Measurements from ENCODE around the gene SMCP. TPM values are rescaled to one million over a fixed set of nuclear protein-coding genes. Genes with fewer than 3 reads are reported as not detected.

Gene SMCP
- polyA plus RNA-seq, 1 experiment = not detected

DNA sequence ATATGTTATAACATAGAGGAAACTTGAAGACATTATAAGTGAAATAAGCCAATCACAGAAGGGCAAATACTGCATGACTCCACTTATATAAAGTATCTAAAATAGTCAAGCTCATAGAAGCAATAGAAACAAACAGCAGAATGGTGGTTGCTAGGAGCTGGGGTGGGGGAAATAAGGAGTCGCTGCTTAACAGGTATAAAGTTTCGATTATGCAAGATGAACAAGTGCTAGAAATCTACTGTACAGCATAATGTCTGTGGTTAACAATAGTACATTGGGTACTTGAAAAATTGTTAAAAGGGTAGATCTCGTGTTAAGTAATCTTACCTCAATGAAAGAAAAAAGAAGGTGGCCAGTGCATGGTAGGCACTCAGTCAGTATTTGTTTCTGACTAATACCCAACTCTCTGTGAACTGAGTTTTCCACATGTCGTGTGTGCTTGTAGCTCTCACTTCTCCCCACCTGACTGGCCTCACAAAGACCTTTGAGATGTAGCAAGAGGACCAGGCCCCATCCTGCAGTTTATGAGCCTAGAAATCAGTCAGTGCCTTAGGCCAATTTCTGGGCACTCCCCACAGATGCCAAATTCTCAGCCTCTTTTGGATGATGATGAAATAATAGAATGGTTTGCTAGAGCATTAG lies 54.2 kb downstream of the SMCP start:
- Histone ChIP-seq H3K27me3 (ENCODE audit: control insufficient read depth, insufficient read depth, low read length) (no peaks in the 10 kb centered on the region; the same call in 1 of the 2 replicates), H3K36me3 (ENCODE audit: control insufficient read depth, insufficient read depth, low read length) (no peaks in the 10 kb centered on the region), H3K4me3 (ENCODE audit: low read depth, low read length) (no peak overlapping the region)
- no peak for DNase-seq (ENCODE audit: low read depth)
- TF ChIP-seq, protein P1, sequence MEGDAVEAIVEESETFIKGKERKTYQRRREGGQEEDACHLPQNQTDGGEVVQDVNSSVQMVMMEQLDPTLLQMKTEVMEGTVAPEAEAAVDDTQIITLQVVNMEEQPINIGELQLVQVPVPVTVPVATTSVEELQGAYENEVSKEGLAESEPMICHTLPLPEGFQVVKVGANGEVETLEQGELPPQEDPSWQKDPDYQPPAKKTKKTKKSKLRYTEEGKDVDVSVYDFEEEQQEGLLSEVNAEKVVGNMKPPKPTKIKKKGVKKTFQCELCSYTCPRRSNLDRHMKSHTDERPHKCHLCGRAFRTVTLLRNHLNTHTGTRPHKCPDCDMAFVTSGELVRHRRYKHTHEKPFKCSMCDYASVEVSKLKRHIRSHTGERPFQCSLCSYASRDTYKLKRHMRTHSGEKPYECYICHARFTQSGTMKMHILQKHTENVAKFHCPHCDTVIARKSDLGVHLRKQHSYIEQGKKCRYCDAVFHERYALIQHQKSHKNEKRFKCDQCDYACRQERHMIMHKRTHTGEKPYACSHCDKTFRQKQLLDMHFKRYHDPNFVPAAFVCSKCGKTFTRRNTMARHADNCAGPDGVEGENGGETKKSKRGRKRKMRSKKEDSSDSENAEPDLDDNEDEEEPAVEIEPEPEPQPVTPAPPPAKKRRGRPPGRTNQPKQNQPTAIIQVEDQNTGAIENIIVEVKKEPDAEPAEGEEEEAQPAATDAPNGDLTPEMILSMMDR (IDR thresholded peaks at IDR 0.05; ENCODE audit: insufficient read depth, low read depth, low read length) = no peak
- CTCF ChIA-PET = interaction anchor here (1.3 to 3.0 kb wide), 2 partner anchors 61 to 63 kb away, joined by 4 to 7 read pairs; no protein-coding TSS in a partner anchor
- POLR2A ChIA-PET = no interaction called here

DNA sequence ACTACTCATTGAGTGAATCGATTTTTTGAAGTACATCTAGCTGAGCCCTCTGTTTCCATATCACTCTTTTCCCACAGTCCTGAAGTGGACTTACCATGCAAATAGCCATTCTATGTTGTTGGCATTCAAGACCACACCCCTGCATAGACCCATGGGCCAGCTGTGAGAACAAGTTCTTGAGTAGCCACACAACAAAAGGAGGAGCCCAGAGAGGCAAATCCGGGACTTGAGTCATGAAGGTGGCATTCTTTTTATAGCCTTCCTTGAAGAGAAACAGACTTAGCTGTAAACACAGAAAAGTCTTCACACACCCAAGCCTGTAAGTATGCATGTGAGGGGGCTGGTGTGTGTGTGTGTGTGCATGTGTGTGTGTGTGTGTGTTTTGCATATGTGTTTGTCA lies 55.1 kb downstream of the SMCP start:
- Histone ChIP-seq H3K27me3 (ENCODE audit: control insufficient read depth, insufficient read depth, low read length) (no peaks in the 10 kb centered on the region; the same call in 1 of the 2 replicates), H3K4me3 (ENCODE audit: low read depth, low read length) (no peak overlapping the region), H3K36me3 (ENCODE audit: control insufficient read depth, insufficient read depth, low read length) (no peaks in the 10 kb centered on the region)
- DNase-seq (ENCODE audit: low read depth) = no peak
- TF ChIP-seq, protein P1 (IDR thresholded peaks at IDR 0.05; ENCODE audit: insufficient read depth, low read depth, low read length) = no peak
- CTCF ChIA-PET = interaction anchor here (1.3 to 3.0 kb wide), 2 partner anchors 62 to 64 kb away, joined by 4 to 7 read pairs; no protein-coding TSS in a partner anchor
- POLR2A ChIA-PET = no interaction called here

Other genes starting within 250 kb of the SMCP start
- gene LCE2D, start 214.9 kb upstream of the SMCP start, polyA plus RNA-seq (2011; rRNA removed) = not detected in 2 replicates
- not detected in 2 replicates for gene LCE2C, start 203.0 kb upstream of the SMCP start, polyA plus RNA-seq (2011; rRNA removed)
- gene LCE2B, start 192.2 kb upstream of the SMCP start, polyA plus RNA-seq (2011; rRNA removed) = not detected in 2 replicates
- gene LCE2A, start 180.0 kb upstream of the SMCP start, polyA plus RNA-seq (2011; rRNA removed) = not detected in 2 replicates
- not detected in 2 replicates for gene LCE4A, start 170.2 kb upstream of the SMCP start, polyA plus RNA-seq (2011; rRNA removed)
- not detected in 2 replicates for gene KPRP, start 120.3 kb upstream of the SMCP start, polyA plus RNA-seq (2011; rRNA removed)
- gene LCE1F, start 103.2 kb upstream of the SMCP start, polyA plus RNA-seq (2011; rRNA removed) = not detected in 2 replicates
- not detected in 2 replicates for gene LCE1E, start 92.1 kb upstream of the SMCP start, polyA plus RNA-seq (2011; rRNA removed)
- gene LCE1D, start 81.6 kb upstream of the SMCP start, polyA plus RNA-seq (2011; rRNA removed) = not detected in 2 replicates
- not detected in 2 replicates for gene LCE1C, start 71.7 kb upstream of the SMCP start, polyA plus RNA-seq (2011; rRNA removed)
- not detected in 2 replicates for gene LCE1B, start 66.4 kb upstream of the SMCP start, polyA plus RNA-seq (2011; rRNA removed)
- not detected in 2 replicates for gene LCE1A, start 50.8 kb upstream of the SMCP start, polyA plus RNA-seq (2011; rRNA removed)
- not detected in 2 replicates for gene LCE6A, start 35.5 kb upstream of the SMCP start, polyA plus RNA-seq (2011; rRNA removed)
- not detected in 2 replicates for gene LCE7A, start 18.3 kb upstream of the SMCP start, polyA plus RNA-seq (2011; rRNA removed)
- 0.05 TPM in 1 of 2 replicates, not detected in the other for gene IVL, start 30.2 kb downstream of the SMCP start, polyA plus RNA-seq (2011; rRNA removed)
- gene SPRR5, start 68.9 kb downstream of the SMCP start, polyA plus RNA-seq (2011; rRNA removed) = not detected in 2 replicates
- gene SPRR4, start 92.3 kb downstream of the SMCP start, polyA plus RNA-seq (2011; rRNA removed) = not detected in 2 replicates
- not detected in 2 replicates for gene SPRR1A, start 105.8 kb downstream of the SMCP start, polyA plus RNA-seq (2011; rRNA removed)
- gene SPRR3, start 123.4 kb downstream of the SMCP start, polyA plus RNA-seq (2011; rRNA removed) = not detected in 2 replicates
- not detected in 2 replicates for gene SPRR1B, start 152.9 kb downstream of the SMCP start, polyA plus RNA-seq (2011; rRNA removed)
- gene SPRR2D, start 162.8 kb downstream of the SMCP start, polyA plus RNA-seq (2011; rRNA removed) = not detected in 2 replicates
- not detected in 2 replicates for gene SPRR2A, start 179.2 kb downstream of the SMCP start, polyA plus RNA-seq (2011; rRNA removed)
- not detected in 2 replicates for gene SPRR2B, start 193.3 kb downstream of the SMCP start, polyA plus RNA-seq (2011; rRNA removed)
- not detected in 2 replicates for gene SPRR2E, start 216.2 kb downstream of the SMCP start, polyA plus RNA-seq (2011; rRNA removed)
- not detected in 2 replicates for gene SPRR2F, start 235.2 kb downstream of the SMCP start, polyA plus RNA-seq (2011; rRNA removed)